H4 (cell line): Measurements from ENCODE around the gene HRC. TPM values are rescaled to one million over a fixed set of nuclear protein-coding genes. Genes with fewer than 3 reads are reported as not detected.
"Not testable (repeated sequence)": the region's sequence is repeated elsewhere in the genome, so short reads cannot be mapped to it uniquely, and the experiment has no call there.

Experiments used
- DNase-seq: peaks from one replicate; pipeline ENCODE4 v3.0.0-alpha.2; 2015; ENCODE audit warnings: low spot score
- total RNA-seq: library from RNA; depleted of rRNA; stranded (reverse); fragments of >200 nt; shearing (Covaris generic); gene quantifications from 2 replicates; pipeline ENCODE4 v1.2.3, GENCODE V29; 2014

Gene HRC
- total RNA-seq, 1 experiment from 2014 or later, result not detected

GRCh38 chr19:49160450-49161189, 5.4 kb upstream of the HRC start:
- DNase-seq, result no peak

DNA sequence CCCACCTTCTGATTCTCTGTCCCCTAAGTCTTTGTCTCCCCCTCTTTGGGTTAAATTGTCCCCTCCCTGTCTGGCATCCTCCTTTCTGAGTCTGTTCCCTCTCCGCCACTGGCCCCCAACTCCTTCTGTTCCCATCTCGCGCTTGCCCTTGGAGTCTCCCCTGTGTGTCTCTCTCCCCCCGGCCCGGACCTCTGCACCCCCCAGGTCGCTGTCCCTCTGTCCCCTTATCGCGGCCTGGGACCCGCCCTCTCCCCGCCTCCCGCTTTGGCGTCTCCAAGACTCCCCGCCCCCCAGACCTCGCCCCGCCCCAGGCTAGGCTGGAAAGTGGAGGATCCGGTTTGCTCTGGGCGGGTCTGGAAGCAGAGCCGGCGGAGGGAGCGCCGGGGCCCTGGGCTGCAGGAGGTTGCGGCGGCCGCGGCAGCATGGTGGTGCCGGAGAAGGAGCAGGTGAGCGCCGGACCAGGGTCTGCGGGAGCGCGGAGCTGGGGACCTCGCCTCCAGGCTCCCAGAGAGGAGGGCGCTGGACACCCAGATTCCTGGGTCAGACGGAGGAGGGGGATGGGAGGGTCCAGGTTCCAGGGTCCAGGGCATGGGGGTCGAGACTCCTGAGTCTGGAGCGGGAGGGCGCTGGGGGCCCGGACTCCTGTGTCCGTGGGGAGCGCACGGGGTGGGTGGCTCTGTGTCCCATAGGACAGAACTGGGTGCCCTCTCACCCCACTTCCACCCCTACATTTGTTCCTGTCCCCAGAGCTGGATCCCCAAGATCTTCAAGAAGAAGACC, 2.4 kb upstream of the HRC start, which contains the start of gene TRPM4:
Gene TRPM4, plus strand, starts transcription at position 348 of the 780 bp plus-strand sequence. Its CDS starts 75 bp downstream, at position 423.
- DNase-seq, result peak; percentile 75

- DNase-seq, result no peak
These were observed 687 bp upstream of the HRC start for GRCh38 chr19:49155820-49156346.

DNA sequence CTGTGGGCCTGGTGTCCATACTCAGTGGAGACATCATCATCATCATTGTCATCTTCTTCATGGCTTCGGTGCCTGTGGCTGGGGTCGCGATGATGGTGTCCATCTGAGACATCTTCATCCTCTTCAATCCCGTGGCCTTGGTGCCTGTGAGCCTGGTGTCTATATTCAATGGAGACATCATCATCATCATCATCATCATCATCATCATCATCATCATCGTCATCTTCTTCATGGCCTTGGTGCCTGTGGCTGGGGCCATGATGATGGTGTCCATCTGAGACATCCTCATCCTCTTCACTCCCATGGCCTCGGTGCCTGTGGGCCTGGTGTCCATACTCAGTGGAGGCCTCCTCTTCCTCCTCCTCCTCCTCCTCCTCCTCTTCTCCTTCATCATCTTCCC, 917 bp downstream of the HRC start:
- no peak for DNase-seq

- no peak for DNase-seq
These were observed 1.9 kb downstream of the HRC start for GRCh38 chr19:49153167-49153809.

- no peak for DNase-seq
These were observed 3.1 kb downstream of the HRC start for GRCh38 chr19:49152119-49152550.

GRCh38 chr19:49151267-49152118, 3.7 kb downstream of the HRC start:
- peak; percentile 33 for DNase-seq

DNA sequence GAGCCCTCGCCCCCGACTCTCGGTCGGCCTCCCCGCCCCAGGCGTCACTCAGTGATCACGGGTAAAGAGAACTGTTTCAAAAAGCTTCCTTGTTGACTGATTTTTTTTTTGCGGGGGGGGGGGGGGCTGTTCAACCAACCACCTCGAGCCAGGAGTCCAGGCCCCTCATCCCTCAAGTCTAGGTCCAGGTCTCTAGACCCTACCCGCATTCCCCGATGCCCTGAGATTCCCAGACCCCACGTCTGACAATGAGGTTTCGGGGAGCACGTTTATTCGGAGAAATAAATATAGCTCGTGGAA, 4.3 kb downstream of the HRC start:
- DNase-seq, result no peak

DNA sequence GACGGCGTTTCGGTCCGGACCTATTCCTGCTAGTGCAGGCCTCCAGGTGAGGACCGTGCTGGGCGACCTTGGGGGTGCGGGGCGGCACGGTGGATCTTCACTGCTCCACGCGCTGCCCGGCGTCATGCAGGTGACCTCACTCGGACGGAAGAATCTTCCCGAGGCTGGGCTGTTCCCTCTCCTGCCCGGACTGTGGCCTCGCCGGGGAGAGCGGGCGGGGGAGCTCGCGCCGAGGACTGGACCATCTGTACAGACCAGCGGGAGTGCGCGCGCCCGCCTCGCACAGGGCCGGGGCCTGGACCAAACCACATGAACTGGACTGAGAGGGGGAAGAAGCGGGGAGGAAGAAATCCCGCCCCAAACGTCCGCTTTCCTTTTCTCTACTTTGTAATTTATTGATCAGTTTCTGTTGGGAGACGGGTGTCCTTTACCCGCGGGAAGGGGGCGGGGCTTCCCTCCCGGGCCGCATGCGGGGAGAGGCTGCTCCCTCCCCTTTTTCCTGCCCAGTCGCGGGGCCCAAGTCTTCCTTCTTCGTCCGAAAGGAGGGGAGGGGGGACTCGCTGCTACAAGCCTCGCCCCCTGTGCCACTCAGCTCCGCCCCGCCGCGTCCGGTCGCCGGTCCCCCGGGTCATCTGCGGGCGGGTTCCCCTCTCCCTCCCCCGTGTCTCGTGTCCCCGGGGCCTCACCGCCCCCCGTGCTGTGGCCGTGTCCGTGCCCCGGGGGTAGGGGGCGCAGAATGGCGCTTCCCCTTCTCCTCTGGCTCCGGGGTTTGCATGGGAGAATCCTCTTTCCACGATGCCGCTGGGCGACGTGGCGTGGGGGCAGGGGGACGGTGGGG, 4.9 kb downstream of the HRC start:
- DNase-seq, result peak; percentile 79

- DNase-seq, result peak; percentile 75
These were observed 5.5 kb downstream of the HRC start for GRCh38 chr19:49149652-49150105.

GRCh38 chr19:49148784-49149651, 6.2 kb downstream of the HRC start:
- DNase-seq, result peak; percentile 95

GRCh38 chr19:49148044-49148682, 7.0 kb downstream of the HRC start:
- no peak for DNase-seq

GRCh38 chr19:49146408-49146770, 8.8 kb downstream of the HRC start:
- DNase-seq, result not testable (repeated sequence)

DNA sequence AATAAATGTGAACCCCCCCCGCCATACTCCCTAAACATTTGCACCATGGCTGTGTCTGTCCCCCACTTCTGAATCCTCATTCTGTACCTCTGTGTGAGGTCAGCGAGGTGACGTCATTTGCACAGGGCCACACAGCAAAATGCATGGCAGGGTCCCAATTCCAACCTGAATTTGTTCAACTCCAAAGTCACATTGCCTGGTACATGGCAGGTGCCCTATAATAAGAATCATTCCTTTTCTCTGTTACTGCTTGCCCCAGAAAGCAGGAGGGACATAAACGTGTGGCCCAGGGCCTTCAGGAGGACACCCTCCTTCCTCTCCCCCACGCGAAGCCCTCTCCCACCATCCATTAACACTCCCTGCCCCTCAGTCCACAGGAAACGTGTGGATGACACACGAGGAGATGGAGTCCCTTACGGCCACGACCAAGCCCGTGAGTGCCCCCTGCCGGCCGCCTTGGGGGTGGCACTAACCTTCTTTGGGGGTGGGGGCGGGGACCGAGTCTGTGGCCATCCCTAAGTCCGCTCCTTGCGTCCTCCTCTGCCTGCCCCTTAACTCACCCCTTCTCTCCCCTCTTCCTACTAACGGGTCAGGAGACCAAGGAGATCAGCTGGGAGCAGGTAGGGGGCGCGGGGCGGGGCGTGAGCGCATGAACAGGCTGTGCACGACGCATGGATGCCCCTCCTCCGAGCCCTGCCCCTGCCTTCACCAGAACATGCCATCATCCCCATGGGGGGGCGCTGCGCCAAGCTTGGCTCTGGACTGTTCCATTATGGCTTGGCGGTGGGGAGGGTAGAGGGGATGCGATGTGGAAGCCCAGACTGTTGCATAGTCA, 9.4 kb downstream of the HRC start:
- DNase-seq, result peak; percentile 63

- peak; percentile 82 for DNase-seq
These were observed 12.3 kb downstream of the HRC start for GRCh38 chr19:49142866-49143335.

DNA sequence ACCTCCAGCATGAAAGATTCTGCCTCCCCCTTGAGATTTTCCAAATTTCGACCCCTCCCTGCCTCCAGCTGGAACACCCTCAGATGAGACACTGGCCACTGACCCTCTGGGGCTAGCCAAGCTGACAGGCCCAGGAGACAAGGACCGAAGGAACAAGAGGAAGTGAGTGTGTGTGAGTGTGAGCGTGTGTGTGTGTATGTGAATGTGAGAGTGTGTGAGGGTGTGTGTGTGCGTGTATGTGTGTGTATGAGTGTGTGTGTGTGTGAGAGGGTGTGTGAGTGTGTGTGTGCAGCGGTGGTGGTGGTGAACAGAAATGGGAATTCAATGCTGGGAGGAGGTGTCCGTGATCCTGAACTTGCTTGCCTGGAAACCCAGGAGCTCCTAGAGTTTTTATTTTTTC, 13.8 kb downstream of the HRC start:
- no peak for DNase-seq

DNA sequence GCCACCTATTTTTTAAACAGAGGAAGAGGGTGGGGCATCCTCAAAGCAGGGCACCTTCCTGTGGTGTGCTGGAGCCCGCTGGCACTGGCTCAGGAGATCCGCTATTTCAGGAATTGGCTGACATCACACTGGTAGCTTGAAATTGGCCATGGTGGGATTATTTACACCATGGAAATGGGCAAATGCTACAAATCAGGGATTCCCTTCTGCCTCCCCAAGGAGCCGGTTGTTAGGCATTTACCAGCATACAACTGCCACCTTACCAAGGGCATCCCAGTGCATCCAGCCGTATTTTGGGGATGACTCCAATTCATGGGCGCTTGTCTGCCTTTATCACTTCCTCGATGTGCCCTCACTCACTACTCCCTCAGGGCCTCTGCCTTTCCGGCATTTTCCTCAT, 14.2 kb downstream of the HRC start:
- DNase-seq, result no peak

- no peak for DNase-seq
These were observed 18.4 kb downstream of the HRC start for GRCh38 chr19:49136771-49137171.
